ENCODE measurements around the gene ZNF426. TPM values are rescaled to one million over a fixed set of nuclear protein-coding genes. Genes with fewer than 3 reads are reported as not detected.
A peak's percentile ranks its signal among the peaks of the same experiment; 100 is the strongest.

The ZNF426 gene
- total and polyA plus RNA-seq, 3 donors from 2014 or later, result 5.7 to 13.9 (median 13.8) TPM

GRCh38 chr19:9498183-9498902, 40.1 kb downstream of the ZNF426 start, which contains the start of gene ZNF560:
Gene ZNF560, minus strand, starts transcription at chr19:9498616. Its CDS starts 23,303 bp downstream, at chr19:9475313.
- peak within 1 kb of the TSS; percentile 16 to 67 for H3K27ac ChIP-seq
- peak within 1 kb of the TSS; percentile 50 to 66 for H3K4me3 ChIP-seq
- no peaks in the 10 kb centered on the region for H3K36me3 ChIP-seq (ENCODE audit: low read depth, missing control alignments)
- TF ChIP-seq CTCF (IDR thresholded peaks at IDR 0.05) (peak; percentile 62 to 68 (median 63)), POLR2A (IDR thresholded peaks at IDR 0.05) (no peak)
- no peaks in the 10 kb centered on the region for H3K9me3 ChIP-seq
- whole genome bisulfite sequencing, 2 donors, result 1 to 2% methylated on average over 37 to 44 of the region's 44 CpGs
- H3K4me1 ChIP-seq, result no peaks in the 10 kb centered on the region
- no peaks in the 10 kb centered on the region for H3K27me3 ChIP-seq
- peak; percentile 94 for DNase-seq
- intact Hi-C loops (cut with DNase I; ENCODE audit: low total_unique reads), result no loop called here

GRCh38 chr19:9494096-9494495, 44.3 kb downstream of the ZNF426 start:
- Histone ChIP-seq H3K4me3 (no peak overlapping the region), H3K27ac (no peak overlapping the region), H3K4me1 (no peaks in the 10 kb centered on the region), H3K36me3 (ENCODE audit: low read depth, missing control alignments) (no peaks in the 10 kb centered on the region), H3K27me3 (no peaks in the 10 kb centered on the region), H3K9me3 (no peaks in the 10 kb centered on the region)
- no peak for DNase-seq
- 79 to 84% methylated on average over 2 of the region's 2 CpGs for WGBS, 2 donors
- TF ChIP-seq POLR2A (IDR thresholded peaks at IDR 0.05) (no peak), CTCF (IDR thresholded peaks at IDR 0.05) (no peak)
- intact Hi-C loops (cut with DNase I; ENCODE audit: low total_unique reads), result no loop called here

GRCh38 chr19:9487016-9487415, 51.4 kb downstream of the ZNF426 start:
- WGBS, 2 donors, result 81 to 90% methylated on average over 2 of the region's 2 CpGs
- intact Hi-C loops (cut with DNase I; ENCODE audit: low total_unique reads), result no loop called here
- H3K36me3 ChIP-seq (ENCODE audit: low read depth, missing control alignments), result no peaks in the 10 kb centered on the region
- TF ChIP-seq CTCF (IDR thresholded peaks at IDR 0.05) (no peak), POLR2A (IDR thresholded peaks at IDR 0.05) (no peak)
- no peaks in the 10 kb centered on the region for H3K27me3 ChIP-seq
- H3K4me3 ChIP-seq, result no peak overlapping the region
- H3K27ac ChIP-seq, result no peak overlapping the region
- DNase-seq, result no peak
- H3K9me3 ChIP-seq, result no peaks in the 10 kb centered on the region
- H3K4me1 ChIP-seq, result no peaks in the 10 kb centered on the region

- Histone ChIP-seq H3K36me3 (ENCODE audit: low read depth, missing control alignments) (no peaks in the 10 kb centered on the region), H3K27ac (no peak overlapping the region), H3K9me3 (no peaks in the 10 kb centered on the region), H3K4me1 (no peaks in the 10 kb centered on the region), H3K4me3 (no peak overlapping the region), H3K27me3 (no peaks in the 10 kb centered on the region)
- intact Hi-C loops (cut with DNase I; ENCODE audit: low total_unique reads), result no loop called here
- TF ChIP-seq POLR2A (IDR thresholded peaks at IDR 0.05), result no peak
- TF ChIP-seq CTCF (IDR thresholded peaks at IDR 0.05), result no peak
- DNase-seq, result no peak
- 81 to 92% methylated on average over 2 of the region's 2 CpGs for WGBS, 2 donors
These were observed 53.3 kb downstream of the ZNF426 start for GRCh38 chr19:9485140-9485539.

GRCh38 chr19:9474975-9475374, 63.5 kb downstream of the ZNF426 start:
- no peaks in the 10 kb centered on the region for H3K4me1 ChIP-seq
- H3K27me3 ChIP-seq, result no peaks in the 10 kb centered on the region
- no peak for DNase-seq
- H3K4me3 ChIP-seq, result no peak overlapping the region
- no peaks in the 10 kb centered on the region for H3K36me3 ChIP-seq (ENCODE audit: low read depth, missing control alignments)
- intact Hi-C loops (cut with DNase I; ENCODE audit: low total_unique reads), result no loop called here
- no peak overlapping the region for H3K27ac ChIP-seq
- TF ChIP-seq CTCF (IDR thresholded peaks at IDR 0.05), result no peak
- TF ChIP-seq POLR2A (IDR thresholded peaks at IDR 0.05), result no peak
- H3K9me3 ChIP-seq, result no peaks in the 10 kb centered on the region
